ENCODE measurements around the gene ENTHD1.

DNA sequence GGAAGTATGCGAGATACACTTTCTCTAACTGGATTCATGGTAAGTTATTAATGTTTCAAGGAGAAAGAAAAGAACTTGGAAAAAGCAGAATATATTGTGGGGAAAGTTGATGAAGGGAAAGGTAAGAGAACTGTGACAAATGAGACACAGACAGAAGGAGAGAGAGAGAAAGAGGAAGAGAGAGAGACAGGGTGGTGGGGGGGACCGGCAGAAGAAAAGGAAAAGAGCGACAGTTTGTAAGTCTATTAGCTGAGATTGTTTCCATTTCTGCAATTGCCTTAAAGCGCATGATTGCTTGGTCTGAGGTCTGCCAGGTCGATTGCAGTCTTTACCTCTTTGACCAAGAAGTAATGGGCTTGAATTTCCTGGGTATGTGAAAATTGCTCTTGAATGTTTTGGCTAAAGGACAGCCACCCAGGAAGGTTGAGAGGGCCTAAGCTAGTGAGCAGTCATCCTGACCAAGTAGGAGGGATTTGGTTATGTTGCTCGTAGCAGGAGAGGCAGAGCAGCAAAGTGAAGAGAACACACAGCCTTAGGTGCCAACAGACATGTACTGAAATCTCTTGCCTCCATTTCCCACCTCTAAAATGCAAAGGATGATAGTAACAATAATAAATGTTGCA lies 43.1 kb upstream of the ENTHD1 start:
- no peak for TF ChIP-seq EZH2phosphoT487 (IDR thresholded peaks at IDR 0.05; ENCODE audit: low read depth)
- TF ChIP-seq, protein P1, sequence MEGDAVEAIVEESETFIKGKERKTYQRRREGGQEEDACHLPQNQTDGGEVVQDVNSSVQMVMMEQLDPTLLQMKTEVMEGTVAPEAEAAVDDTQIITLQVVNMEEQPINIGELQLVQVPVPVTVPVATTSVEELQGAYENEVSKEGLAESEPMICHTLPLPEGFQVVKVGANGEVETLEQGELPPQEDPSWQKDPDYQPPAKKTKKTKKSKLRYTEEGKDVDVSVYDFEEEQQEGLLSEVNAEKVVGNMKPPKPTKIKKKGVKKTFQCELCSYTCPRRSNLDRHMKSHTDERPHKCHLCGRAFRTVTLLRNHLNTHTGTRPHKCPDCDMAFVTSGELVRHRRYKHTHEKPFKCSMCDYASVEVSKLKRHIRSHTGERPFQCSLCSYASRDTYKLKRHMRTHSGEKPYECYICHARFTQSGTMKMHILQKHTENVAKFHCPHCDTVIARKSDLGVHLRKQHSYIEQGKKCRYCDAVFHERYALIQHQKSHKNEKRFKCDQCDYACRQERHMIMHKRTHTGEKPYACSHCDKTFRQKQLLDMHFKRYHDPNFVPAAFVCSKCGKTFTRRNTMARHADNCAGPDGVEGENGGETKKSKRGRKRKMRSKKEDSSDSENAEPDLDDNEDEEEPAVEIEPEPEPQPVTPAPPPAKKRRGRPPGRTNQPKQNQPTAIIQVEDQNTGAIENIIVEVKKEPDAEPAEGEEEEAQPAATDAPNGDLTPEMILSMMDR (IDR thresholded peaks at IDR 0.05; ENCODE audit: low read depth, low read length): no peak

Measured in OCI-LY3 (cell line).